Measurements from ENCODE around the gene ACKR4.

GRCh38 chr3:132606085-132606484 lies 9.0 kb downstream of the ACKR4 start:
- TF ChIP-seq, protein P1, sequence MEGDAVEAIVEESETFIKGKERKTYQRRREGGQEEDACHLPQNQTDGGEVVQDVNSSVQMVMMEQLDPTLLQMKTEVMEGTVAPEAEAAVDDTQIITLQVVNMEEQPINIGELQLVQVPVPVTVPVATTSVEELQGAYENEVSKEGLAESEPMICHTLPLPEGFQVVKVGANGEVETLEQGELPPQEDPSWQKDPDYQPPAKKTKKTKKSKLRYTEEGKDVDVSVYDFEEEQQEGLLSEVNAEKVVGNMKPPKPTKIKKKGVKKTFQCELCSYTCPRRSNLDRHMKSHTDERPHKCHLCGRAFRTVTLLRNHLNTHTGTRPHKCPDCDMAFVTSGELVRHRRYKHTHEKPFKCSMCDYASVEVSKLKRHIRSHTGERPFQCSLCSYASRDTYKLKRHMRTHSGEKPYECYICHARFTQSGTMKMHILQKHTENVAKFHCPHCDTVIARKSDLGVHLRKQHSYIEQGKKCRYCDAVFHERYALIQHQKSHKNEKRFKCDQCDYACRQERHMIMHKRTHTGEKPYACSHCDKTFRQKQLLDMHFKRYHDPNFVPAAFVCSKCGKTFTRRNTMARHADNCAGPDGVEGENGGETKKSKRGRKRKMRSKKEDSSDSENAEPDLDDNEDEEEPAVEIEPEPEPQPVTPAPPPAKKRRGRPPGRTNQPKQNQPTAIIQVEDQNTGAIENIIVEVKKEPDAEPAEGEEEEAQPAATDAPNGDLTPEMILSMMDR (IDR thresholded peaks at IDR 0.05): no peak
- no peak for TF ChIP-seq POLR2A (IDR thresholded peaks at IDR 0.05; ENCODE audit: low read depth)
- no peak for TF ChIP-seq POLR2AphosphoS5 (IDR thresholded peaks at IDR 0.05)
